Measurements from ENCODE around the gene SUSD5.

GRCh38 chr3:33103034-33103433 is 115.6 kb downstream of the SUSD5 start:
- TF ChIP-seq CTCF (CRISPR knock-in tag; IDR thresholded peaks at IDR 0.05) (no peak), CAMTA2 (CRISPR knock-in tag; IDR thresholded peaks at IDR 0.05; ENCODE audit: borderline replicate concordance) (no peak), ATF7 (IDR thresholded peaks at IDR 0.05) (no peak), ATF7 (CRISPR knock-in tag; IDR thresholded peaks at IDR 0.05) (no peak), CSRNP2 (CRISPR knock-in tag; conservative IDR thresholded peaks at IDR 0.05; ENCODE audit: low read depth) (no peak), ZNF646 (CRISPR knock-in tag; IDR thresholded peaks at IDR 0.05) (no peak), BRF2 (CRISPR knock-in tag; IDR thresholded peaks at IDR 0.05) (no peak), ZBTB21 (CRISPR knock-in tag; IDR thresholded peaks at IDR 0.05) (no peak), RELA (CRISPR knock-in tag; IDR thresholded peaks at IDR 0.05) (no peak), GABPA (IDR thresholded peaks at IDR 0.05; ENCODE audit: low read depth, low read length) (no peak), GABPA (CRISPR knock-in tag; IDR thresholded peaks at IDR 0.05; ENCODE audit: low read depth) (no peak), HNRNPK (IDR thresholded peaks at IDR 0.05; ENCODE audit: low read depth, low read length, poor library complexity, severe bottlenecking) (no peak), HOXA7 (CRISPR knock-in tag; IDR thresholded peaks at IDR 0.05) (no peak), SRF (IDR thresholded peaks at IDR 0.05; ENCODE audit: low read depth, low read length) (no peak), EZH2 (conservative IDR thresholded peaks at IDR 0.05; ENCODE audit: low read depth, low read length) (no peak), HOXA9 (CRISPR knock-in tag; IDR thresholded peaks at IDR 0.05; ENCODE audit: borderline replicate concordance) (no peak)
